NCI-H510A (cell line): Measurements from ENCODE around the gene PRDM15.

Source experiments
- DNase-seq: peaks from one replicate; lab custom pipeline; 2025; lab: John Stamatoyannopoulos, UW

PRDM15 gene

DNA sequence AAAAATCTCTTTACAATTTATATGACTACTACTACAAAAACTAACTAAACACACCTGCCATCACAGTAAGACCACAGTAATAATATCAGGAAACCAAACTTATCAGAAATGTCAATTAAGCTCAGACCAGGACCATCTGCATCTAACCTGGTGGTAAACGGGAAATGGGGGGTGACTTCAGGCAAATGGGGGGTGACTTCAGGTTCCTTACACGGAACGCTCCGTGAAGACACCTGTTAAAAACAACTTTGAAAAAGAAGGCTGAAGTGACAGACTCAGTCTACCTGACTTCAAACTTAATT is 15.8 kb downstream of the PRDM15 start:
- no peak for DNase-seq

DNA sequence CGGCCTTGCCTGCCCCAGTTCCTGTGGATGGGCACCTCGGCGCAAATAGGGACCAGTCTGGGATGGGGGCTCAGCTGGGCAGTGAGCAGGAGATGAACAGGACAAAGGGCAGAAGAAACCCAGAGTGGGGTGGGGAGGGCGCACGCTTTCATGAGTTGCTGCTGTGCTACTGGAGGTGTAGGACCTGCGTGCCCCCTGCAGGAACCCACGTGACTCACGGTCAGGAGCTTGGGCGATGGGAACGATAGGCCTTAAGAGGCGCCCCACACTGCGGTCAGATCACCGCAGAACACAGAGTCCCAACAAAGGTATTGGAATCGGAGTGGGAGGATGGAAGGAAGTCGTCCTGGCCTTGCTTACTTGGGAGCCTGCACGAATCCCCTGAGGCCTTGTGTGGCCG is 17.2 kb downstream of the PRDM15 start:
- no peak for DNase-seq

DNA sequence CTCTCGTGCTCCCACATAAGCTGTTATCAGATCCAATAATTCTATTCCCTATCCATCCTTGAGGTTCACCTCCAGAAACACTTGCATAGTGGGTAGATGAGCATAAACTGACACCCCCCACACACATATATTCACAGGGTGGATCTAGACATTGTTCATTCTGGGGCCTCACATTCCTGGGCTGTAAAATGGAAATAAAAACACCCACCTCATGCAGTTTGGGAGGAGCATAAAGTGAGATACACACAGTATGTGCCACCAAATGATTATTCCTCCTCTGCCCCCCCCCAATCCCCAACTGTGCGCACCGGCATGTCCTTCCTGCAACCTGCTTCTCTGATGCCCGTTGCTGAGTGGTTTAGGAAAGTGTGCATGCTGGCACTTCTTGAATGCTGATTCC is 17.9 kb downstream of the PRDM15 start:
- no peak for DNase-seq

DNA sequence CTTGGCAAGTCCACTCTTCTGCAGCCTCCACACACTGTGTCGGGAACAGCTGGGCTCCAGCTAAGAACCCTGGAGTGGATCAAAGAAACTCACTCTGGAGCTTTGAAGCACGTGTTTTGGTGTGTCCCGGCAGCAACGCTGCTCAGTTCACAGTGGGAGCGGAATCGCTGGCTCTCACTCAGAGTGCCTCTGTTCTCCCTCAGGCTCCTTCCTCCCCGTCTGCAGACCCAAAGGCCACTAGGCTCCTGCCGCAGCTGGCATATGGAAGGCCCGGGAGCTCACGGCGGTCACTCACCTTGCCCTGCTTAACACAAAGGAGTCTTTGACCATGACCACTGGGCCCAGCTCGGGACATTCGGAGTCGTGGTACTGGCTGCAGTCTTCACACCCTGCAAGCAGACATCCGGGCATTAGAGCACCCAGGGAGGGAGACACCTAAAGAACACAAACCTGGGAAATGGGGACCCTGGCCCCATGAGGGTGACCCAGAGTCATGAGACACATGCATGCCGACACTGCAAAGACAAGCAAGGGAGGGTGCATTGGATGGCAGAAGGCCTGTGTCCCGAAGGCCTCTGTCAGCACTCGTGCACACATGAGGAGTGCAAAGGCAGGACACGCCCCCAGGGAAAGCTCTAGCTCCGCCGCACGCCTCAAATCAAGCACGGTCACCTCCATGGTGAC is 19.7 kb downstream of the PRDM15 start:
- no peak for DNase-seq

DNA sequence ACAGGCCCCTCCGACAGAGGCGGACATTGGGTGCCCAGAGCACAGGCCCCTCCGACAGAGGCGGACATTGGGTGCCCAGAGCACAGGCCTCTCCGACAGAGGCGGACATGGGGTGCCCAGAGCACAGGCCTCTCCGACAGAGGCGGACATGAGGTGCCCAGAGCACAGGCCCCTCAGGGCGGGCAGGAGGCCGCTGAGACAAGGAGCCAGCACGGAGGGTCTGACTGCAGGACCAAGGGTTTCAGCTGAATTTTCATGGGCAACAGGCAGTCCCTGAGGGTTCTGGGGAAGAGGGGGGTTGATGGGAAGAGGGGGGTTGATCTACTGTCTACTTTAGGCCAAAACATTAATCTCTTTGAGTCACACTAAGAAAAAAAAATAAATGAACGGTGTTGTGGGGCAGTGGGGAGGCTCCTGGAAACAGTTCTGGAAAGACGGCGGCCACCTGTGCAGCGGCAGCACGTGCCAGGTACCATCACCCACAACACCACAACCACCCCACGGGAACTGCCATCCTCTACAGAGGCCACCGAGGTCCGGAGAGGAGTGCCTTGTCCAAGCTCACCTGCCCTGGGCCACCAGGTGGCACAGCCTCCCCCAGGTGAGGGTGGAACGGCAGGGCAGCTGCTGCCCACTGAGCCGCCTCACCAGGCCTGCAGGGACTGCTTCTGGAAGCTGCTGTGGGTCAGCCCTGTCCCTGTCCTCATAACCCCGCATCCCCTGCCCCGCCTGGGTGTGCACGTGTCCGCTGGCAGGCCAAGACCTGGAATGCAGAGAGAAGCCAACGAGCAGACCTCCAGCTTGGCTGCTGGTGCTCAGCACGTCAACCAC is 20.5 kb downstream of the PRDM15 start:
- DNase-seq = no peak

DNA sequence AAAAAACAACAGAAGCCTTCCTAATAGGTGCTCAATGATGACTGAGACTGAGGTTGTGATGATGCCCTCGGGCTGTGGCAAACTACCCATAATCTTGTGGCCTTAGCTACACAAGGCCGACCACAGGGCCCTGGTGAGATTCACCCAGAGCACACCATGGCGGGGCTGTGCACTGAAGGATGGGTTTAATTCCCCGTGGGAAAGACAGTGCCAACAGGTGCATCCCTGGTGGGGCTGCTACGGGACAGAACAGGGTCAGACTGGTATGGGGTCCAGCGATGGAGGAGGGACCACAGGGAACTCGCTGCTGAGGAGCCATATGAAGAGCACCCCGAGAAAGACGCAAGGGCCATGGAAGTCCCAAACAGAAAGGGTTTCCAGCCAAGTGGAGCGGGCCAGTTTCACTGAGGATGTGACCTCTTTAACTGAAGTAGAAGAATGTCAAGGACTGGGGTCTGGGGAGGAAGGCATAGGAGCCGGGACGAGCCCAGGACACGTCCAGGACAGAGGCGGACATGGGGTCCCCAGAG is 21.3 kb downstream of the PRDM15 start:
- no peak for DNase-seq

DNA sequence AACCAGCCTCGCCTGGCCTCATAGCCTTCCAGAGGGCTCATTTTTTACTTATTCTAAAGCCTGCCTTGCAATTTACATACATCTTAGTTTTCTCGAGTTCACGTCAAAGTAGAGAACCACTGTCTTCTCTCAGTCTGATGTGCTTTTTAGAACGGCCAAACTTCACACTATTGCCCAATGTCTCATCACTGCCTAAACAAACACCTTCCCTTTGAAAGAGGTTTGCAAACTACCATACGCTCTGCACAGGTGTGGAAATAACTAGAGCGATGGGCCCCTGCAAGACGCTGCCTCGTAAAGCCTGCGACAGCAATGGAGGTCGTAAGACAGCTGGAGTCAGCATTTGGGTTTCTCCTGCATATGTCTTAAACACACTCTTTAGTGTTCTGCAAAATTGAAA is 22.6 kb downstream of the PRDM15 start:
- no peak for DNase-seq

DNA sequence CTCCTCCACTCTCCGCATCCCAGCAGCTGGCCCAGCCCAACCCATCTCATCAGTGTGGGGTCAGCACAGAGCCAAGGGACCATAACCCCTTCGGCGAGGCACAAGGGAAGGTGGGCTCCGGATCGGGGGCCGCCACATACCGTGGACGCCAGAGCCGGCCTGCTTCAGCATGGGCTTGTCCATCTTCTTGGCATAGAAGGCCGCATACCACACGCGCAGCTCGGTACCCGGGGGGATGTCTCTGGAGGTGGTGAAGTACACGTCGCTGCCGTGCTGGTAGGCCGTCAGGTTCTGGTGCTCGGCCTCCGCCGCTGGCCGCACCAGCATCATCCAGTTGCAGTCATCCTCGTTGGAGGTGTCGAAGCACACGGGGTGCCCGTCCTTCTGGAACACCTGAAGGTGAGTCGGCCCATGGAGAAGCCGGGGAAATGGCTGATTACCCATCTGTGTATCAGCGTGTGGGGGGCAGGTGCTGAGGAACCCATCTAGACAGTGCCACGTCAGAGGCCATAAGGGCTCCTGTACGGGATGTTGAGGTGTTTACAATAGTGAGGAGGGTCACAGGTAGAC is 24.6 kb downstream of the PRDM15 start:
- DNase-seq = no peak

DNA sequence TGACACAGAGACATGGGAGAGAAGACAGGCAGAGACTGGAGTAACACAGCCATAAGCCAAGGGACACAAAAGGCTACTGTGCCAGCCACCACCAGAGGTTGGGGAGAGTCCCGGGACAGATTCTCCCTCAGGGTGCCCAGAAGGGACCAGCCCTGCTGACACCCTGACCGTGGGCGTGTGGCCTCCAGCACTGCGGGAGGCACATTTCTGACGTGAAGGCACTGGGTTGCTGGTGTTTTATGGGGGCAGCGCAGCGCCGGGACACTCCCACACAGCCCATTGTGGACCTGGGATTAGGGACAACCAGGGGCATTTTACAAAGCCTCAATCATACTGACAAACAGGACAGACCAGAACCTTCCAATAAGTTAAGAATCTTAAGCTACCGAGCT is 26.2 kb downstream of the PRDM15 start:
- DNase-seq = no peak

DNA sequence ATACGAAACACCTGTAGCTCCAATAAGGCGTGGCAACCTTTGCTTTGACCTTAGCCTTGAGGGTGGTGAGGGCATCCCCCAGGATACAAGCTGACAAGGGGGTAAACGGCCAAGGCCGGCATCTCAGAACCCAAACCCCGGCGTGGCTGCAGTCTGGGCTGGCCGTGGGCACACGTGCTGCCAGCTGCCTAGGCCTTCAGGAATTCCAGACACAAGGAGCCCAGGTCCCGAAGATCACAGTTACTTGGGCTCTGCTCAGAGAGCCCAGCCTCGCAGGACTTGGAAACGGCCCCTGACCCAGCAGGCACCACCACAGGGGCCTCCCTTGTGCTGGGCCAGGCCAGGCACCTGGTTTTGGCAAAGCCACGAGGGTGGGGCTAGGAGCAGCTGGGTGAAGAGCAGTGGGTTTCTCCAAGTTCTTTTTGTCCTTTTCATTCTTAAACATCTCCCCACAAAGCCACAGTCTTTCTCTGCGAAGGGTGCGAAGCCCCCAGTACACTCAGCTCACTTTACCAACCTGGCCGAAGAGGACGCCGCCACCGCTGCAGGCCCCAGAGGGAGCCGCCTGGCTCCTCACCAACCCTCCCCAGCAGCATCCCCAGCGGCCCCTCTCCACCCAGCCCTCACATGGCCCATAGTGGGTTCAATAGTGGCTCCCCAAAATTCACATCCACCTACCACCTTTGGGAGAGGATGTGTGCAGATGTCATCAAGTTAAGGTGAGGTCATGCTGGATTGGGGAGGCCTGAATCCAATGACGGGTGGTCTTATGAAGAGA is 26.8 kb downstream of the PRDM15 start:
- no peak for DNase-seq

DNA sequence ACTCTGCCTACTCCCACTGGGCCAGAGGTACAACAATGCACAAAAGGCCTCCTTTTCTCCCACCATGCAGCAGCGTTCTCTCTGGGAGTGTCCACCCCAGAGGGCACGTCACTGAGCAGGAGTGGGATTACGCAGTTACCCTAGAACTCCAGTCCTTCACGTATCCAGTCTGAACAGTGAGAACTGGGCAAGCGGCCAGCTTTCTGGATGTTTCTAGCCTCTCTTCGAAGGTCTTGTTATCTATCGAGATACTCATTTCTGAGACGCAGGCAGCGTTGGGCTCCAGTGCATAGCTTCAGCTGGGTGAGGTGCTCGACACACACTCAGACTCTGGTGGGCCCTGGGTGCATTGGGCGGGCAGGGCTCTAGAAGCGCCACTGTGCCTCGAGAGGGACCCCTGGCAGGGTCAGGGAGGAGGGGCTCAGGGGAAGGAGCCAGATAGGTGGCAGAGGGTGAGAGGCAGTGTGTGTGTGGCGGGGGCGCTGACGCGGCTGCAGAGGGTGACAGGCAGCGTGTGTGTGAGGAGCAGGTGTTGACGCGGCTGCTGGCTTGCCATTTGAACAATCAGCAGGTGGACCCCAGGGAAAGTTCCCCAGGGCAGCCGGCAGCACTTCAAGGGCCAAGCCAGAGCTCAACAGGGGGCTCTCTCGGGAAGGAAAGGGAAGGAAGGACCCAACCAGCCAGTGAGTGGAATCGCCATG is 27.9 kb downstream of the PRDM15 start:
- DNase-seq = peak; percentile 43

DNA sequence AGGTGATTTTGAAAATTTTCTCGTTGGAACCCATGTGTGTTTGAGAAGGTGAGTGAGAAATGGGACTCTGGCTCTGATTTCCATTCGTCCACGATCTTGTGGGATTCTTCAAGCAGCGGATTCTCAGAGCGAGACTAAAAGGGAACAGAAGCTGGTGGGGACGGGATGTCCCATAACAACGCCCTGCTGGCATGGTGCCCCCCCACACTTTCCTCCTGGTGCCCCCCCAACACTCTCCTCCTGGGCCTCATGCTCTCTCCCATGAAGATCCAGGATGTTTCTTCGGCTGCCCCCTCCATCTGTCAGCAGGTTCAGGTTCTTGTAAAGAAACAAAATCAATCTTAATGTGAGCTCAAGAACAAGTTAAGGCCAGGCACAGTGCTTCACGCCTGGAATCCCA is 29.1 kb downstream of the PRDM15 start:
- DNase-seq = no peak

DNA sequence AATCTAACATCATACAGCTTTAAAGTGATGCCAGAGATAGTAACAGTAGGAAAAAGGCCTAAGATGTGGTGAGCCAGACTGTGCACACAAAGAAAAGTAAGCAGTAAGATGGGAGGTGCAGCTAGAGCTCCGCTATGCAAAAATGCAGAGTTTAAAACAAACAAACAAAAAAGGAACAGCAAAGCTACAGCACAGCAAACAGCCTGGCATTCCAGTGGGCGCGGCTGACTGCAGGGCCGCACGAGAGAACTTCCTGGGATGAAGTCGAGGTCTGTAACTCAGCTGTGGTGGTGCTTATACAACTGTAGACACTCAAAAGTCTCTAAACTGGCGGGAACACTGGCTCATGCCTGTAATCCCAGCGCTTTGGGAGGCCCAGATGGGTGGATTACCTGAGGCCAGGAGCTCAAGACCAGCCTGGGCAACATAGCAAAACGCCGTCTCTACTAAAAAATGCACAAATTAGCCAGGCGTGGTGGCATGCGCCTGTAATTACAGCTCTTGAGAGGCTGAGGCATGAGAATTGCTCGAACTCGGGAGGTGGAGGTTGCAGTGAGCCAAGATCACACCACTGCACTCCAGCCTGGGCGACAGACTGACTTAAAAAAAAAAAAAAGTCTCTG is 30.1 kb downstream of the PRDM15 start:
- DNase-seq = no peak

DNA sequence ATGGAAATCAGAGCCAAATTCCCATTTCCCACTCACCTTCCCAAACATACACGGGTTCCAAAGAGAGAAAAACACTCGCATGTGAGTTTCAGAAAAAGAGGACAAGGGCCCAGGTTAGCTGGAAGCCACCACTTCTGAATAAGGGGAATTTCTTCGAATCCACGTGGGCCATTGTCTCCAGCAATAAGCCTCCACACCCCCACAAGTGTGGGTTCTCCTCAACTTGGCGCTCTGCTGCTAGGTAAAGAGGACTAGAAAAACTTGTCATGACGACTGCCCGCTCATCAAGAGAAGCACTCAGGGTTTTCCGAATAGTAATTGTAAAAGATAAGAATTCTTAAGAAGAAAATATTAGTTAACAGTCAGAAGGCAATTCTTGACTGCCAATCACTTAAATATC is 30.6 kb downstream of the PRDM15 start:
- DNase-seq = no peak

DNA sequence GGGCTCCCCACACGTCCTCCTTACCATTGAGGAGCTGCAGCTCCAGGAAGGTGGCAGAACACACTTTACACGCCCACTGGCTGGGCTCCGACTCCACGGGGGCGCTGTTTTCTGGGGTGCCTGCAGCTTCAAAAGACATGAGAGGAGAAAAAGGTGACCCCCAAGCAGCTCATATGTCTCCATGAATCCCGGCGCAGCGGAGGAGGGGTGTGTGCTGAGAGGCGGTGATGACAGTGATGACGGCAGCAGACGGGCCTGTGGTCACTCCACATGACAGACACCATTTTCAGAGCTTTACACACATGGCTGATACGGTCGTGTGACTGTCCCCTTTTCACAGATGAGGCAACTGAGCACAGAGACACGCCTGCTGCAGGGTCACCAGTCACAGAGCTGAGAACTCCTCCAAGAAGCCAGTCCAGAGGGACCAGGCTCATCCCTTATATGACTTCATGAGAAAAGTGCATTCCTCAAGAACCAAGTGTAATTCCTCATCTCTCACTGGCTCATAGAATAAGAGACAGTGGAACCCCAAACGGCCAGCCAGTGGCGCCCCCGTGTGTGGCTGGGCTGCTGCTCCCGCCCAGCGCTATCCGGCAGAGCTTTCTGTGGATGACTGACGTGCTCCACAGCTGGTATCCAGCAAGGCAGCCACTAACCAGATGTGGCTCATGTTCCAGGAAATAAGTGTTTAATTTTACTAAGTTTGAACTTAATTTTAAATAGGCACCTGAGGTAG is 31.9 kb downstream of the PRDM15 start:
- DNase-seq = no peak

DNA sequence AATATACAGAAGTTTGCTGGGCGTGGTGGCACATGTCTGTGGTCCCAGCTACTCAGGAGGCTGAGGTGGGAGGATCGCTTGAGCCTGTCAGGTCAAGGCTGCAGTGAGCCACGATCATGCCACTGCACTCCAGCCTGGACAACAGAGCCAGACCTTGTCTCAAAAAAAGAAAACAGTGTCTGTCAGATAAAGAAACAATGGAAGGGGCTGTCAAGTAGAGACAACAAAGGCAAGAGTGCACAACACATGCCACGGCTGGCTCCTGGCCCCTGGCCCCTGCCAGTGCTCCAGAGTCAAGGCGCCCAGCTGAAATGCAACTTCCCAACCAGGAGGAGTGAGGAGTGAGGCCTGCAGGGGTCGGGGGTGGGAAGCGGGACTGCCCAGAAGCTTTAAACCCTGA is 32.6 kb downstream of the PRDM15 start:
- DNase-seq = no peak

DNA sequence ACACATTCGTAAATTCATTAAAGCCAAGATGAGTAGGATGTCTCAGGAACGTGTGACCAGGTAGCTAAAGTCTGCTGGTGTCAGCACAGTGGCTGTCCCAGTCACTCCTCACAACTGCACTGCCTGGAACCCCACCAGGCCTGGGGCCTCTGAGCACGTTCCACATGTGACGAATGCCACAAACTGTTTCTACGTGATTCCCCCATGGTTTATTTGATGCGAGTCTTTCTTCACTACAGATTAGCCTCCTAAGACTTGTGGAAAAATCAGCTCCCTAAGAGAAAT is 33.2 kb downstream of the PRDM15 start:
- DNase-seq = no peak

DNA sequence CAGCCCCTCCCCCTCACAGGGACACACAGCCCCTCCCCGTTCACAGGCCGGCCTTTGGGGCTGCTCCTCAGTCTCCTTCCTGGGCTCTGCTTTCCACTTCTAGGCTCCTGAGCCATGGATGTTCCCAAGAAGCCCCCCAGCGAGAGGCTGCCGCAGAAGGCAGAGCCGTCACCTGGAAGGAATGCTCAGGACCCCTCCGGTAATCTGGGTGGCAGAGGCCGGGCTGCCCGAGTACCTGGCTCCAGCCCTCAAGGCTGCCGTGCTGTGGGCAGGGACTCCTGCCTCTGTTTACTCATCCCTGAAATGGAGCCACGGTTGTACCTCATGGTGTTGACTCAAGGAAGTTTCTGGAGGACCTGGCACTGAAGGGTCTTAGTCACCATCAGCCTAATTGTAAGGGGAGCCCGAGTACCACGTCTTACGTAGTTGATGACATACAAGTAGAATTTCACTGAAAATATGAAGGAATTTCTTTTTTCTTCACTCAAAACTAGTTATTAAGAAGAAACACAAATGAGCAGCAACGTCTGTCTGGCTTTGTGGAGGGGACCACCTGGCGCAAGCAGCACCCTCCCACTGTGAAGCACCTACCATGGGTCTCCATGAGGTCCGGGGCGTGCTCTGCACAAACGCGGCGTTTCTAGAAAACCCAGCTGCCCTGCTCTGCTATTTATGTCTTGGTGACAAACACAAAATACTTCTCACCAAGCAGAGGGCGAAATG is 33.7 kb downstream of the PRDM15 start:
- no peak for DNase-seq

DNA sequence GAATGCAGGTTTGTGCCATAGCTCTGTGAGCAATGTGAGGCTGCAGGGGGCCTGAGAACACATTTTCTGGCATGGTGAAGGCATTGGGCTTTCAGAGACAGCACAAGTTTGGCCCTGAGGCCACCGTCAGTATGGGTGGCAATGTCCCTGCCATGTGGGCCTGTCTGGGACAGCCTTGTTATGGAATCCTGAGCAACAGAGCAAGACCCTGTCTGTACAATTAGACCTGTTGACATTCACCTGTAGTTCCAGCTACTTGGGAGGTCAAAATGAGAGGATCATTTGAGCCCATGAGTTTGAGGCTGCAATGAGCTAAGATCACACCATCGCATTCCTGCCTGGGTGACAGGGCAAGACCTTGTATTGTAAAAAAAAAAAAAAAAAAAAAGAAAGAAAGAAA is 35.6 kb downstream of the PRDM15 start:
- DNase-seq = no peak

DNA sequence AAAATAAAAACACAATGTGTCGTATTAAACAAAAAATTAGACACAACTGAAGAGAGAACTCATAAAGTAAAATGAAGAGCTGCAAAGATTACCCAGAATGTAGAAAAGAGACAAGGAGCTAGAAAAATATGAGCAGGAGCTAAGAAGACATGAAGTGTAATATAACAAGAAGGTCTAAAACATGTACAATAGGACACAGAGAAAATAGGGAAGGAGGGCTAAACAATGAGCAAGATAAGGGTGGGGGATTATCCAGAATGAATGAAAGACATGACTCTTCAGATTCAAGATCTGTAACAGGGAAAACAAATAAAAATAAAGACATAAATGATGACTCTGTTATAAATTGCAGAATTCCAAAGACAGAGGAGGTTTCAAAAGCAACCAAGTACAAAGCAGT is 38.3 kb downstream of the PRDM15 start:
- DNase-seq = no peak
